Muscle layer of colon (tissue), 2 donors: ENCODE measurements around the gene PLA2G2F.

Source experiments
- H3K27ac ChIP-seq: one replicate; pipeline ENCODE4 v1.7.0; 2013; ENCODE audit warnings: low read depth, mild to moderate bottlenecking, low read length, moderate library complexity
- H3K27me3 ChIP-seq, 2 donors: one replicate each; pipeline ENCODE4 v1.7.0; 2013; ENCODE audit warnings: low read length in 2 of 2, mild to moderate bottlenecking in 2 of 2; ENCODE audit not compliant: insufficient read depth in 2 of 2, control insufficient read depth in 1 of 2
- H3K36me3 ChIP-seq: one replicate; pipeline ENCODE4 v1.7.0; 2013; ENCODE audit warnings: mild to moderate bottlenecking, low read length; ENCODE audit not compliant: insufficient read depth
- H3K4me1 ChIP-seq: one replicate; pipeline ENCODE4 v1.7.0; 2013; ENCODE audit warnings: mild to moderate bottlenecking, low read length; ENCODE audit not compliant: insufficient read depth
- H3K4me3 ChIP-seq, 2 donors: one replicate each; pipeline ENCODE4 v1.7.0; 2013; ENCODE audit warnings: low read length in 2 of 2, low read depth in 1 of 2, mild to moderate bottlenecking in 1 of 2, moderate library complexity in 1 of 2
- H3K9ac ChIP-seq: one replicate; pipeline ENCODE4 v1.7.0; 2013; ENCODE audit warnings: low read length
- H3K9me3 ChIP-seq: one replicate; pipeline ENCODE4 v1.7.0; 2013; ENCODE audit warnings: mild to moderate bottlenecking, low read length
- donor health status: abdominal sarcoma.
- donor health status: Adenocarcinoma of cecum.

Gene PLA2G2F

DNA sequence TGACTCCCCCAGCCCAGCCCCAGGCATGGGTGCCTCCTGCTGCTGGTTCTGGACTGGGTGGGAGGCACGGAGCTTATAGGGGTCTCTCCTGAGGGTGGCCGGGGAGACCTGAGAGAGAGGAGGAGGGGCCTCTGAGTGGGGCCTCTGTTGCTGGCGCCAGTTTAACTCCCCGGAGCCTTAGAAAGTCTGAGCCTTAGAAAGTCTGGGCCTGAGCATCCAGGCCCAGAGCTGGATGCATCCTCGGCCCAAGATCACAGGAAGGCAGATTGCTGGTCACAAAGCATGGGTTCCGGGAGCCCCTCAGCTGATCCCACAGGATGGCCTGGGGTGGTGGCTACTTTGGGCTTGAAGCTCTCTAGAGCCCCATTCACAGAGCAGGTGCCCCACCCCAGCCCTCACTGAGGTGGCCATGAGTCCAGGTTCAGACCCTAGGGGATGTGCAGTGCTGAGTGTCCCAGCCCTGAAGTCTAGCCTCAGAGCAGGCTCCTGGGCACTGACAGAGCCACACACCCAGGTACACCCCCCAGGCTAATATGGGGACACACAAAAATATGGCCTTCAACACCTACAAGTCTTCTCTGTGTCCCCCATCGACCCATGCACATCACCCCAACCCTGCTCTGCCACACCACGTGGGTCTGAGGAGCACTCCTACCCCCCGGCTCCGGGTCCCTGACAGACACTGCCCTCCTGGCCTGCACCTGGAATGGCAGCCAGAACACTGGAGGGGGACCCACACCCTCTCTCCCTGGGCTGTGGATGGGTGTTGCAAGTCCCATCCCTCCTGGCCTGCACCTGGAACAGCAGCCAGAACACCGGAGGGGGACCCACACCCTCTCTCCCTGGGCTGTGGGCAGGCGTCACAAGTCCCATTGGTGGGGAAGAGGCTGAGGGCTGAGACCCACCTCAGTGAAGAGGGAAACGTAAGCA is 9.7 kb downstream of the PLA2G2F start:
- Histone ChIP-seq H3K27me3 (no peaks in the 10 kb centered on the region), H3K9ac (no peak overlapping the region), H3K4me3 (no peak overlapping the region), H3K27ac (no peak overlapping the region), H3K36me3 (no peaks in the 10 kb centered on the region), H3K4me1 (peaks cover 13% of the 10 kb centered on the region), H3K9me3 (no peaks in the 10 kb centered on the region)

DNA sequence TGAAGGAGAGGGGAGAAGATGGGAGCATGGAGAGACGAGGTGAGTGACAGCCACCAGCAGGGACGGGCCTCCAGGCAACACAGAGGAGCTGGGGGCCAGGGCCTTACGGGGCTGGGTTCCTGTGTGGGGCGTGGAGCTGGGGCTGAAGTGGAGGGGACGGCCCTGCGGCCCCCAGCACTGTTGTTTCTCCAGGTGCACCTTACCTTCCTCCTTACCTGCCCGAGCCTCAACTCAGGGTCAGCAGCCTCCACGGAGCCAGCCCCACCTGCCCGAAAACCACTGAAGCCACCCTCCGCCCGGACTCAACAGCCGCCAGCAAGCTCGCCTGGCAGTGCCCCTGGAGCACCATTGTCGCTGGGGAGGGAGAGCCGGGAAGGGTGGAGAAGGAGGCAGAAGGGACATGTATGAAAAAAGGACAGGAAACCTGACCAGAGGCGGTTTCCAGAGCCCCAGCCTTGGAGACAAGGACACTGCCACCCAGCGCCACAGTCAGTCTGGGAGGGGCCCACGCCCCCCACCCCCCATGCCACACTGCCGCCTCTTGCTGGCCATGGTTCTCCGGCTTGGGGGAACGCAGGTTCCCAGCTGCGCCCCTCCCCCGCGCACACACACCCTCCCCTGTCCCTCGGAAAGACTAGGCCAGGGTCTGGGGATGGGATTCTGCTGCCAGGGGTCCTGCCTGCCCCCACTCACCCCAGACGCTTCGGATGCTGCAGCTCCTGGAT is 10.6 kb downstream of the PLA2G2F start:
- H3K4me3 ChIP-seq = no peak overlapping the region
- H3K4me1 ChIP-seq = peaks cover 13% of the 10 kb centered on the region
- no peaks in the 10 kb centered on the region for H3K9me3 ChIP-seq
- H3K36me3 ChIP-seq = no peaks in the 10 kb centered on the region
- no peaks in the 10 kb centered on the region for H3K27me3 ChIP-seq
- H3K27ac ChIP-seq = no peak overlapping the region
- no peak overlapping the region for H3K9ac ChIP-seq

DNA sequence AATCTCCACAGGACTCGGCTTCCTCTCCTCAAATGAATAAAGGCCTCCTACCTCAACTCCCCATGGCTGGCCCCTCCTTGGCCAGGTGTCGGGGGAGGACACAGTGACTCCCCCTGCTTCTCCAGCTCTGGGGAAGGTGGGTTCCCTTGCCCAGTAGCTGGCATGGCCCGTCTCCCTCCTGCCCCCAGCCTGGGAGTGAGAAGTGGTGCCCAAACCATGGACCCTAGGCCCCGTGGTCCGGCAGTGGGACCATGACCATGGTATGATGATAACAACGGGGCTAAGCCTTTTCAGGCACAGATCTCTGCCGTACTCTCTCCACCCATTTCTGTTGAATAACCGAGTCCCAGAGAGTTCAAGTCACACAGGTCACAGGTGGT is 11.2 kb downstream of the PLA2G2F start:
- Histone ChIP-seq H3K9me3 (no peaks in the 10 kb centered on the region), H3K27ac (no peak overlapping the region), H3K4me3 (no peak overlapping the region), H3K27me3 (no peaks in the 10 kb centered on the region), H3K36me3 (no peaks in the 10 kb centered on the region), H3K4me1 (peaks cover 13% of the 10 kb centered on the region), H3K9ac (no peak overlapping the region)

DNA sequence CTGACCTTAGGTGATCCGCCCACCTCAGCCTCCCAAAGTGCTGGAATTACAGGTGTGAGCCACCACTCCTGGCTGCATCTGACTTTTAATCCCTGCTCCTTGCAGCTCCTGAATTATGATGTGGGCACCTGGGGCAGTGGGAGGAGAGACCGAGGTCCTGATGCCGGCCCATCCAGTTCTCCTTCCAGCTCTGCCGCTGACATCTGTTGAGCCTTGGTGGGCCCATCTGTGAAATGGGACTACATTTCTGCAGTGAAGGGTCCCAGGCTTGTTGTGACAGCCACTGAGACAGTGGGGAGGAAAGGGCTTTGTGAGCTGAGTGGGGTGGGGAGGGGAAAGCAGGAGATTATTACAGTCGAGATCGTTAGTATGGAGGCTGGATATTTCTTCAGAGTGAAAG is 11.8 kb downstream of the PLA2G2F start:
- Histone ChIP-seq H3K9ac (no peak overlapping the region), H3K9me3 (no peaks in the 10 kb centered on the region), H3K27me3 (no peaks in the 10 kb centered on the region), H3K4me1 (peaks cover 13% of the 10 kb centered on the region), H3K27ac (no peak overlapping the region), H3K4me3 (no peak overlapping the region), H3K36me3 (no peaks in the 10 kb centered on the region)

DNA sequence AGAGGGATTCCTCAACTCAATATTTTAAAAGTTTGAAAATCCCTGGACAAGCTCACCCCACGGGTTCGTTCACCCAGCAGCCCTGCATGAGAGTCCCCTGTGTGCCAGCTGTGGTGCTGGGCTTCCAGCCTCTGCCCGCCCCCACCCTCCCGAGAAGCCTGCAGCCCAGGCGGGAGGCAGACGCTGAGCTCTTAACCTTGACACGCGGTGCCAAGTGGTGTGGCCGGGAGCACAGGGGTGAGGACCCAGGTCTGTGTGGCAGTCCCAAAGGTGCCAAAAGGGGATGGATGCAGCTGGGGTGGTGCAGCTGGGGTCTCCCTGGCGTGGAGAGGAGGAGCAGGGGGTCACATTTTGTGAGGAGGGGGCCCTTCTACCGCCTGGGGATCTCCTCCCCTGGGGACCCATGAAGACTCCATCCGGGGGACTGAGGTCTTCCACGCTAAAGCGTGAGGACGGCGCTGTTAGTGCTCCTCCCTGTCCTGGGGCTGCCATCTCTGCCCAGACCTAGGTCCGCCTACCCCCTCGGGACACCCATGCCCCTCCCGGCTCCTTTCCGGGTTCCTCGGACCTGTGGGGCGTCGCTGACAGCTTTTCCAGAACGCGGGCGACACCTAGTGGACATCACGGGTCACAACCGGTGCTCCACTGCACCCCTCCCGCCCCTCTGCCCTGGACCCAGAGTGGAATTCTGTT is 12.9 kb downstream of the PLA2G2F start:
- H3K9ac ChIP-seq = peak overlapping the region; percentile 57
- H3K9me3 ChIP-seq = no peaks in the 10 kb centered on the region
- H3K27ac ChIP-seq = no peak overlapping the region
- H3K36me3 ChIP-seq = no peaks in the 10 kb centered on the region
- H3K27me3 ChIP-seq = no peaks in the 10 kb centered on the region
- H3K4me3 ChIP-seq = peak overlapping the region; percentile 59 to 63
- peaks cover 13% of the 10 kb centered on the region for H3K4me1 ChIP-seq

DNA sequence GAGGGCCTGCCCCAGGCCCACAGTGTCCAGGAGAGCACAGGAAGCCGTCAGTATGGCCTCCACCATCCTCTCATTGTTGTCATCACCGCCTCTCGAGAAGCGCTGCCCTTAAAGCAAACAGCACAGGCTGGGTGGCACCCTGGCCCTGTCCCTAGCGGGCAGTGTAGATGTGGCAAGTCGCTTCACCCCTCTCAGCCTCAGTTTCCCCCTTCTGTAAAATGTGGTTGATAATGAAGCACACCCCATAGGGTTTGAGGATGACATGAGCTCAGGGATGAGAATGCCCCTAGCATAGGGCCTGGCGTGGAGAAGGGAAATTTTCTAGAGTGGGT is 13.4 kb downstream of the PLA2G2F start:
- Histone ChIP-seq H3K9me3 (no peaks in the 10 kb centered on the region), H3K4me3 (peak overlapping the region in 1 of 2 donors; percentile 63), H3K27ac (no peak overlapping the region), H3K36me3 (no peaks in the 10 kb centered on the region), H3K9ac (no peak overlapping the region), H3K4me1 (peaks cover 13% of the 10 kb centered on the region), H3K27me3 (no peaks in the 10 kb centered on the region)

DNA sequence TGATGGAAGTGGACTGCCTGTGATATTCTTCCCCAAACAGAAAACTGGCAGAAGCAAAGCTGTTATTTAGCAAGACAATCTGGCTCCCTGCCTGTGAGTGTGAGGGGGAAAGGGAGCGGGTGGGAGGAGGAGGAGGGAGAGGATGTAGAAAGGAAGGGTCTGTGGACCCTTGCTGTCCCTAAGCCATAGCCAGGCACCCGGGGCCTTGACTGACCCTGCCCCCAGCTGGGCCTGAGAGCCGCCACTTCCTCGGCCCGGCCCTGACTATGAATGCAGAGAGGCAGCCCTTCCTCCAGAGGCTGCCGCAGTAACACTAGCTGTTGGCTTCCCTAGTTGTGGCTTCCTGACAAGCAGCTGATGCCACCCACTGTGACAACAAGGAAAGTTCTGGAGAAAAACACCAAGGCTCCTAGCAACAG is 13.9 kb downstream of the PLA2G2F start:
- Histone ChIP-seq H3K4me3 (no peak overlapping the region), H3K9ac (no peak overlapping the region), H3K9me3 (no peaks in the 10 kb centered on the region), H3K36me3 (no peaks in the 10 kb centered on the region), H3K27me3 (no peaks in the 10 kb centered on the region), H3K27ac (no peak overlapping the region), H3K4me1 (peaks cover 13% of the 10 kb centered on the region)

DNA sequence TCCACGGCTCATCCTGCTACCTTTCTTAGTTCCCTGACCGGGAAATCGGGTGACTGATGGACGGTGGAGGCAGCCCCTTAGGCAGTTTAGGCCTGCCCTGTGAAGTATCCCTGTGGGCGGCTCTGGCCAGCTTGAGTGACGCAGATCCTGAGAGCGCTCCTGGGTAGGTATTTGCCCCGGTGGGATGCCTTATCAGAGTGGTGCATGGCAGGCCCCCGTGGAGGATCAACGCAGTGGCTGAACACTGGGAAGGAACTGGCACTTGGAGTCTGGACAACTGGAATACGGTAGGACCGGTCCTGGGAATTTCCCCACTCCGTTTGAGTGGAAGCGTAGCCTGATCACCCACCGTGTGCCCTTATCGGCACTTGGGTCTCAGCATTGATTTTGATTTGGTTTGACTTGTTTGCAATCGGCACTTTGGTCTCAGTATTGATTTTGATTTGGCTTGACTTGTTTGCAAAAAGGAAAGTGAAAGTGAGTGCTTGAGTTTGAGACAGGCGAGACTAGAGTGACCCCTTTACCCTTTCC is 15.2 kb downstream of the PLA2G2F start:
- no peak overlapping the region for H3K9ac ChIP-seq
- H3K4me3 ChIP-seq = no peak overlapping the region
- H3K4me1 ChIP-seq = peaks cover 13% of the 10 kb centered on the region
- H3K36me3 ChIP-seq = no peaks in the 10 kb centered on the region
- H3K27me3 ChIP-seq = no peaks in the 10 kb centered on the region
- H3K27ac ChIP-seq = no peak overlapping the region
- H3K9me3 ChIP-seq = no peaks in the 10 kb centered on the region

DNA sequence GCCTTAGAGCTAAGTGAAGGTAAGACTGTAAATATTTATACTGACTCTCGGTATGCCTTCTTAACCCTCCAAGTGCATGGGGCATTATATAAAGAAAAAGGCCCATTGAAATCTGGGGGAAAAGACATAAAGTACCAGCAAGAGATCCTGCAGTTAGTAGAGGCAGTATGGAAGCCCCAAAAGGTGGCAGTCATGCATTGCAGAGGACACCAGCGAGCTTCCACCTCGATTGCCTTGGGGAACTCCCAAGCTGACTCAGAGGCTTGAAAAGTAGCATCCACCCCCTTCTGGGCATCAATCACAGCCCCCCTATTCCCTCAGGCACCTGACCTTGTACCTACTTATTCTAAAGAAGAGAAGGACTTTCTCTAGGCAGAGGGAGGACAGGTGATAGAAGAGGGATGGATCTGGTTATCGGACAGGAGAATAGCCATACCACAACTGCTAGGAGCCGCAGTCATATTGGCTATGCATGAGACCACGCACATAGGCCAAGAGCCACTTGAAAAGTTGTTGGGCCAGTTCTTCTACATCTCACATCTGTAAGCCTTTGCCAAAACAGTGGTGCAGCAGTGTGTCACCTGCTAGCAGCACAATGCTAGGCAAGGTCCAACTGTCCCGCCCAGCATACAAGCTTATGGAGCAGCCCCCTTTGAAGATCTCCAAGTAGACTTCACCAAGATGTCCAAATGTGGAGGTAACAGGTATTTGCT is 19.4 kb downstream of the PLA2G2F start:
- H3K9me3 ChIP-seq = no peaks in the 10 kb centered on the region
- H3K27me3 ChIP-seq = no peaks in the 10 kb centered on the region
- H3K4me3 ChIP-seq = no peak overlapping the region

DNA sequence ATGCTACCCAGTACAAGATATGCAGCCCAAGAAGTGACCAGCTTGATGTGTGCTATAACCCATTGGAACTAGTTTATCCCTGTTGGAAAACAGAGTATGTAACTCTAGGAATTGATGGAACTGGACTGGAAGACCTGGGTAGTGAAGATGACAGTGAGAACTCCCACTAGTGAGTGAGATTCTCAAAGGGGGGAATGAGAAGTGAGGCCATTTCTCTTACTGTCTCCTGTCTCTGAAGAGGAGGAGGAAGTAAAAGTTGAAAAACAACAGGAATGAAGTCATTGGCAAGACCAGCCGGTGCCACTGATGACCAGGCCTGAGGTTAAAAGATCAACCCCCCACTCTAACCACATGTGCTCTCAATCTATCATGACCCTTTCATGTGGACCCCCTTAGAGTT is 20.9 kb downstream of the PLA2G2F start:
- no peak overlapping the region for H3K27ac ChIP-seq
- H3K4me1 ChIP-seq = peaks cover 10% of the 10 kb centered on the region
- H3K4me3 ChIP-seq = no peak overlapping the region
- no peak overlapping the region for H3K9ac ChIP-seq
- no peaks in the 10 kb centered on the region for H3K27me3 ChIP-seq
- H3K36me3 ChIP-seq = no peaks in the 10 kb centered on the region
- H3K9me3 ChIP-seq = no peaks in the 10 kb centered on the region

More for the DNA sequence above, 19.4 kb downstream of the PLA2G2F start:
- no peak overlapping the region for H3K27ac ChIP-seq
- H3K4me1 ChIP-seq = no peaks in the 10 kb centered on the region
- no peaks in the 10 kb centered on the region for H3K36me3 ChIP-seq
- no peak overlapping the region for H3K9ac ChIP-seq
